Measurements from ENCODE around the gene DSCAML1.

Gene DSCAML1

GRCh38 chr11:117831661-117832415, 34.8 kb upstream of the DSCAML1 start:
- no peak for DNase-seq

- no peak for DNase-seq
These were observed 33.8 kb upstream of the DSCAML1 start for GRCh38 chr11:117830674-117831351.

GRCh38 chr11:117830072-117830471, 33.1 kb upstream of the DSCAML1 start:
- DNase-seq: no peak

- DNase-seq: no peak
These were observed 32.3 kb upstream of the DSCAML1 start for GRCh38 chr11:117829369-117829725.

- DNase-seq: no peak
These were observed 31.8 kb upstream of the DSCAML1 start for GRCh38 chr11:117828611-117829368.

GRCh38 chr11:117827521-117828511, 30.8 kb upstream of the DSCAML1 start:
- no peak for DNase-seq

GRCh38 chr11:117826832-117827231, 29.8 kb upstream of the DSCAML1 start:
- DNase-seq: no peak

GRCh38 chr11:117826190-117826570, 29.2 kb upstream of the DSCAML1 start:
- no peak for DNase-seq

GRCh38 chr11:117825538-117826189, 28.6 kb upstream of the DSCAML1 start:
- no peak for DNase-seq

GRCh38 chr11:117824571-117825537, 27.8 kb upstream of the DSCAML1 start, which contains the start of gene FXYD2:
Gene FXYD2 (minus strand): TSS chr11:117824744. CDS start chr11:117824678, 66 bp downstream.
- no peak for DNase-seq

- no peak for DNase-seq
These were observed 27.0 kb upstream of the DSCAML1 start for GRCh38 chr11:117823946-117824420.

- no peak for DNase-seq
These were observed 26.4 kb upstream of the DSCAML1 start for GRCh38 chr11:117823294-117823945.

- no peak for DNase-seq
These were observed 25.3 kb upstream of the DSCAML1 start for GRCh38 chr11:117822074-117823033.

GRCh38 chr11:117821431-117821830, 24.4 kb upstream of the DSCAML1 start:
- DNase-seq: no peak

- DNase-seq: no peak
These were observed 23.5 kb upstream of the DSCAML1 start for GRCh38 chr11:117820516-117820915.

- DNase-seq: no peak
These were observed 23.1 kb upstream of the DSCAML1 start for GRCh38 chr11:117820071-117820470.

GRCh38 chr11:117819096-117820040, 22.4 kb upstream of the DSCAML1 start:
- DNase-seq: no peak

Data from GOT3 (cell line).